HepG2 (cell line): ENCODE data around the gene CCDC116. TPM values are rescaled to one million over a fixed set of nuclear protein-coding genes. Genes with fewer than 3 reads are reported as not detected.

Experiments used
- CEBPG ChIP-seq: IDR thresholded peaks from 2 replicates; pipeline ENCODE4 v1.6.1; 2016
- ESRRA ChIP-seq: sonication (generic); formaldehyde crosslinking; IDR thresholded peaks from 2 replicates; pipeline ENCODE4 v1.5.1; 2020; ENCODE audit warnings: mild to moderate bottlenecking, low read depth, missing genetic modification reagents
- GATAD1 ChIP-seq: IDR thresholded peaks from 2 replicates; pipeline ENCODE4 v1.6.1; 2016; ENCODE audit warnings: missing genetic modification reagents, missing compliant biosample characterization
- JUND ChIP-seq: sonication (generic); formaldehyde crosslinking; IDR thresholded peaks from 2 replicates; pipeline ENCODE4 v1.8.0; 2022; ENCODE audit warnings: mild to moderate bottlenecking, missing genetic modification reagents
- KDM1A ChIP-seq: IDR thresholded peaks from 2 replicates; pipeline ENCODE4 v1.6.1; 2016; ENCODE audit warnings: missing compliant biosample characterization
- KDM3A ChIP-seq: IDR thresholded peaks from 2 replicates; pipeline ENCODE4 v1.6.1; 2018; ENCODE audit warnings: low read depth, missing compliant biosample characterization
- MAZ ChIP-seq, 2 experiments: sonication (generic) in 1 of 2; formaldehyde crosslinking in 1 of 2; IDR thresholded peaks; 2 replicates each; pipeline versions ENCODE4 v1.5.0 to v1.6.1; 2012 to 2020; ENCODE audit warnings: low read depth in 2 of 2, mild to moderate bottlenecking in 2 of 2, borderline replicate concordance in 1 of 2, improper control_type of control experiment in 1 of 2, low read length in 1 of 2, missing genetic modification reagents in 1 of 2, moderate library complexity in 1 of 2
- MED8 ChIP-seq: sonication (generic); formaldehyde crosslinking; IDR thresholded peaks from 2 replicates; pipeline ENCODE4 v1.8.1; 2023; ENCODE audit warnings: mild to moderate bottlenecking, missing genetic modification reagents; ENCODE audit not compliant: insufficient replicate concordance
- NCOA1 ChIP-seq: sonication (generic); formaldehyde crosslinking; IDR thresholded peaks from 2 replicates; pipeline ENCODE4 v1.9.0; 2021; ENCODE audit warnings: missing genetic modification reagents
- RELA ChIP-seq: sonication (generic); formaldehyde crosslinking; IDR thresholded peaks from 2 replicates; pipeline ENCODE4 v1.4.0; 2020; ENCODE audit warnings: missing genetic modification reagents
- REST ChIP-seq, 2 experiments: IDR thresholded peaks; 2 replicates each; pipeline ENCODE4 v1.6.1; 2011 to 2012; ENCODE audit warnings: low read length in 2 of 2, borderline replicate concordance in 1 of 2, low read depth in 1 of 2, mild to moderate bottlenecking in 1 of 2, moderate library complexity in 1 of 2
- RXRA ChIP-seq: sonication (generic); formaldehyde crosslinking; IDR thresholded peaks from 2 replicates; pipeline ENCODE4 v1.5.1; 2020; ENCODE audit warnings: missing genetic modification reagents
- SP2 ChIP-seq: sonication (generic); formaldehyde crosslinking; IDR thresholded peaks from 2 replicates; pipeline ENCODE4 v1.5.1; 2020; ENCODE audit warnings: mild to moderate bottlenecking, missing genetic modification reagents
- SP4 ChIP-seq: sonication (generic); formaldehyde crosslinking; IDR thresholded peaks from 2 replicates; pipeline ENCODE4 v1.8.1; 2023; ENCODE audit warnings: mild to moderate bottlenecking, missing genetic modification reagents
- TCF12 ChIP-seq, 2 experiments: fragments of 450-650 bp in 1 of 2; sonication (generic) in 1 of 2; formaldehyde crosslinking in 1 of 2; IDR thresholded peaks; 2 replicates each; pipeline versions ENCODE4 v1.6.1 to v1.8.0; 2017 to 2022; ENCODE audit warnings: antibody characterized with exemption in 1 of 2, mild to moderate bottlenecking in 1 of 2, missing genetic modification reagents in 1 of 2, moderate library complexity in 1 of 2
- TRIM24 ChIP-seq: sonication (generic); formaldehyde crosslinking; IDR thresholded peaks from 2 replicates; pipeline ENCODE4 v1.8.0; 2022; ENCODE audit warnings: mild to moderate bottlenecking, missing genetic modification reagents
- ZBTB26 ChIP-seq: IDR thresholded peaks from 2 replicates; pipeline ENCODE4 v1.6.1; 2016; ENCODE audit warnings: missing compliant biosample characterization, missing genetic modification reagents, borderline replicate concordance
- ZC3H13 ChIP-seq: sonication (generic); formaldehyde crosslinking; IDR thresholded peaks from 2 replicates; pipeline ENCODE4 v1.8.1; 2023; ENCODE audit warnings: mild to moderate bottlenecking, missing genetic modification reagents, moderate library complexity
- ZNF230 ChIP-seq: sonication (generic); formaldehyde crosslinking; IDR thresholded peaks from 2 replicates; pipeline ENCODE4 v1.4.0; 2020; ENCODE audit warnings: mild to moderate bottlenecking, missing genetic modification reagents
- ZNF660 ChIP-seq: sonication (generic); formaldehyde crosslinking; IDR thresholded peaks from 2 replicates; pipeline ENCODE4 v1.5.1; 2020; ENCODE audit warnings: mild to moderate bottlenecking, low read depth, missing genetic modification reagents, borderline replicate concordance
- ZNF776 ChIP-seq: sonication (generic); formaldehyde crosslinking; IDR thresholded peaks from 2 replicates; pipeline ENCODE4 v1.4.0; 2020; ENCODE audit warnings: mild to moderate bottlenecking, missing genetic modification reagents
- ZNF879 ChIP-seq: sonication (generic); formaldehyde crosslinking; IDR thresholded peaks from 2 replicates; pipeline ENCODE4 v1.8.1; 2023; ENCODE audit warnings: missing genetic modification reagents
- polyA plus RNA-seq, 8 experiments: library from polyadenylated mRNA; depleted of rRNA in 3 of 8; stranded (reverse) in 7 of 8; unstranded in 1 of 8; fragments of >200 nt; fragmentation: Illumina TruSeq in 4 of 8; extraction: Trizol in 4 of 8; gene quantifications; 2 replicates each; pipeline versions ENCODE4 v1.2.1 to v1.2.3, GENCODE V29; 2011 to 2016; ENCODE audit warnings: low read depth in 4 of 8, missing spikeins in 1 of 8, mixed read lengths in 1 of 8; ENCODE audit not compliant: insufficient read depth in 1 of 8
- total RNA-seq, 5 experiments: library from RNA; depleted of rRNA; stranded (reverse); fragments of >200 nt; fragmentation: Illumina TruSeq; extraction: Trizol; gene quantifications; 2 replicates each; pipeline ENCODE4 v1.2.3, GENCODE V29; 2016; ENCODE audit warnings: low read depth in 1 of 5
- TF ChIP-seq, protein P1 (sequence below): sonication (generic); formaldehyde crosslinking; IDR thresholded peaks from 2 replicates; pipeline ENCODE4 v1.5.1; 2020; ENCODE audit warnings: mild to moderate bottlenecking, moderate library complexity, missing genetic modification reagents

The CCDC116 gene
- total and polyA plus RNA-seq, 2 of the 13 experiments (the other 11 are each of a cell fraction or from before 2014, with no cell fraction given), result 0.15 to 0.33 TPM

- TF ChIP-seq SP4 (CRISPR knock-in tag) (peak; percentile 81), RXRA (peak; percentile 47; the same call in 1 of the 2 replicates), ZNF776 (peak; percentile 92; the same call in 1 of the 2 replicates), ZNF230 (CRISPR knock-in tag) (peak; percentile 97), TCF12 (IDR thresholded peaks at IDR 0.05) (no peak), TCF12 (CRISPR knock-in tag; IDR thresholded peaks at IDR 0.05) (no peak; the same call in 1 of the 2 replicates), KDM1A (no peak), TRIM24 (CRISPR knock-in tag) (no peak), ZBTB26 (CRISPR knock-in tag) (0 out of 2 replicates have a peak, but pooled peaks have one; percentile 38), ZNF879 (CRISPR knock-in tag) (peak; percentile 93), ZNF660 (no peak), MAZ (IDR thresholded peaks at IDR 0.05; ENCODE audit: borderline replicate concordance, low read depth, low read length) (peak; percentile 27; the same call in 1 of the 2 replicates), MAZ (CRISPR knock-in tag; IDR thresholded peaks at IDR 0.05; ENCODE audit: low read depth) (peak; percentile 53), CEBPG (CRISPR knock-in tag) (peak; percentile 50), GATAD1 (CRISPR knock-in tag) (peak; percentile 92), ZC3H13 (CRISPR knock-in tag) (peak; percentile 92), NCOA1 (CRISPR knock-in tag) (peak; percentile 39; the same call in 1 of the 2 replicates), RELA (CRISPR knock-in tag) (no peak), JUND (CRISPR knock-in tag) (no peak), ESRRA (0 out of 2 replicates have a peak, but pooled peaks have one; percentile 11), KDM3A (peak; percentile 60; the same call in 1 of the 2 replicates), REST (IDR thresholded peaks at IDR 0.05; ENCODE audit: borderline replicate concordance in 1 of 2, low read depth in 1 of 2, low read length in 2 of 2) (0 out of 4 replicates have a peak, but pooled peaks of 1 of the 2 experiments have one; percentile 10), SP2 (peak; percentile 50; the same call in 1 of the 2 replicates), MED8 (CRISPR knock-in tag) (peak; percentile 62)
- TF ChIP-seq, protein P1, sequence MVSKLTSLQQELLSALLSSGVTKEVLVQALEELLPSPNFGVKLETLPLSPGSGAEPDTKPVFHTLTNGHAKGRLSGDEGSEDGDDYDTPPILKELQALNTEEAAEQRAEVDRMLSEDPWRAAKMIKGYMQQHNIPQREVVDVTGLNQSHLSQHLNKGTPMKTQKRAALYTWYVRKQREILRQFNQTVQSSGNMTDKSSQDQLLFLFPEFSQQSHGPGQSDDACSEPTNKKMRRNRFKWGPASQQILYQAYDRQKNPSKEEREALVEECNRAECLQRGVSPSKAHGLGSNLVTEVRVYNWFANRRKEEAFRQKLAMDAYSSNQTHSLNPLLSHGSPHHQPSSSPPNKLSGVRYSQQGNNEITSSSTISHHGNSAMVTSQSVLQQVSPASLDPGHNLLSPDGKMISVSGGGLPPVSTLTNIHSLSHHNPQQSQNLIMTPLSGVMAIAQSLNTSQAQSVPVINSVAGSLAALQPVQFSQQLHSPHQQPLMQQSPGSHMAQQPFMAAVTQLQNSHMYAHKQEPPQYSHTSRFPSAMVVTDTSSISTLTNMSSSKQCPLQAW (CRISPR knock-in tag), result peak; percentile 67; the same call in 1 of the 2 replicates
Measured at GRCh38 chr22:21629255-21630149, 3.1 kb upstream of the CCDC116 start, which contains the start of gene YDJC (continued).
